LHCN-M2 (cell line): Measurements from ENCODE around the gene DAPK1. TPM values are rescaled to one million over a fixed set of nuclear protein-coding genes. Genes with fewer than 3 reads are reported as not detected.
A peak's percentile ranks its signal among the peaks of the same experiment; 100 is the strongest.

Experiments used
- DNase-seq: peaks from one replicate; pipeline ENCODE4 v3.0.0-alpha.2; 2012; ENCODE audit warnings: low read depth
- total RNA-seq: library from RNA; depleted of rRNA; stranded (reverse); fragments of >200 nt; gene quantifications from 2 replicates; pipeline ENCODE4 v1.2.3, GENCODE V29; 2014

Gene DAPK1
- total RNA-seq, 1 experiment from 2014 or later: 26.6 TPM

GRCh38 chr9:87592554-87593358 is 95.1 kb downstream of the DAPK1 start:
- DNase-seq: peak; percentile 65

GRCh38 chr9:87593359-87593980 is 95.8 kb downstream of the DAPK1 start:
- DNase-seq: no peak

- DNase-seq: no peak
Measured at GRCh38 chr9:87594194-87594593, 96.5 kb downstream of the DAPK1 start.

- DNase-seq: no peak
Measured at GRCh38 chr9:87594662-87595061, 97.0 kb downstream of the DAPK1 start.

- no peak for DNase-seq
Measured at GRCh38 chr9:87595610-87596009, 97.9 kb downstream of the DAPK1 start.

- DNase-seq: peak; percentile 89
Measured at GRCh38 chr9:87596862-87597261, 99.2 kb downstream of the DAPK1 start.

GRCh38 chr9:87597710-87598443 is 100.2 kb downstream of the DAPK1 start:
- no peak for DNase-seq

GRCh38 chr9:87599901-87600610 is 102.4 kb downstream of the DAPK1 start:
- peak; percentile 83 for DNase-seq

- DNase-seq: no peak
Measured at GRCh38 chr9:87601176-87601575, 103.5 kb downstream of the DAPK1 start.

GRCh38 chr9:87601595-87601994 is 103.9 kb downstream of the DAPK1 start:
- DNase-seq: no peak

GRCh38 chr9:87602933-87603643 is 105.4 kb downstream of the DAPK1 start:
- DNase-seq: no peak

GRCh38 chr9:87603854-87604490 is 106.3 kb downstream of the DAPK1 start:
- no peak for DNase-seq

GRCh38 chr9:87604886-87605588 is 107.4 kb downstream of the DAPK1 start:
- no peak for DNase-seq

GRCh38 chr9:87605676-87606075 is 108.0 kb downstream of the DAPK1 start:
- DNase-seq: no peak

GRCh38 chr9:87606841-87607521 is 109.3 kb downstream of the DAPK1 start:
- DNase-seq: peak; percentile 97

GRCh38 chr9:87607859-87608258 is 110.2 kb downstream of the DAPK1 start:
- DNase-seq: no peak

- no peak for DNase-seq
Measured at GRCh38 chr9:87609002-87609401, 111.3 kb downstream of the DAPK1 start.

- no peak for DNase-seq
Measured at GRCh38 chr9:87609486-87609885, 111.8 kb downstream of the DAPK1 start.
